GM23248 (cell line): ENCODE results near the gene FAM174B. TPM values are rescaled to one million over a fixed set of nuclear protein-coding genes. Genes with fewer than 3 reads are reported as not detected.

ENCODE experiments used
- DNase-seq: peaks from one replicate; pipeline ENCODE4 v3.0.0-alpha.2; 2015
- H2AFZ ChIP-seq: fragments of 200-600 bp; sonication (generic); 2 replicates; pipeline ENCODE4 v1.6.1; 2016; ENCODE audit warnings: antibody characterized with exemption
- H3F3A ChIP-seq: fragments of 200-600 bp; sonication (generic); 2 replicates; pipeline ENCODE4 v1.6.1; 2016; ENCODE audit warnings: mild to moderate bottlenecking, antibody characterized with exemption, mixed run types; ENCODE audit not compliant: insufficient read depth
- H3K27ac ChIP-seq: fragments of 200-600 bp; sonication (generic); 2 replicates; pipeline ENCODE4 v1.5.1; 2016; ENCODE audit warnings: mild to moderate bottlenecking
- H3K27me3 ChIP-seq: fragments of 200-600 bp; sonication (generic); replicated peaks from 2 replicates; pipeline ENCODE4 v1.6.1; 2016; ENCODE audit warnings: mild to moderate bottlenecking; ENCODE audit not compliant: insufficient read depth
- H3K36me3 ChIP-seq: fragments of 200-600 bp; sonication (generic); 2 replicates; pipeline ENCODE4 v1.6.1; 2016; ENCODE audit warnings: low read depth, mild to moderate bottlenecking
- H3K4me1 ChIP-seq: fragments of 200-600 bp; sonication (generic); 2 replicates; pipeline ENCODE4 v1.6.1; 2016; ENCODE audit warnings: mild to moderate bottlenecking; ENCODE audit not compliant: insufficient read depth
- H3K4me2 ChIP-seq: fragments of 200-600 bp; sonication (generic); one replicate; pipeline ENCODE4 v1.6.1; 2016; ENCODE audit warnings: mild to moderate bottlenecking; ENCODE audit not compliant: unreplicated experiment
- H3K4me3 ChIP-seq: fragments of 200-600 bp; sonication (generic); 2 replicates; pipeline ENCODE4 v1.5.1; 2016; ENCODE audit warnings: mild to moderate bottlenecking
- H3K79me2 ChIP-seq: fragments of 200-600 bp; sonication (generic); 2 replicates; pipeline ENCODE4 v1.6.1; 2016; ENCODE audit warnings: mild to moderate bottlenecking; ENCODE audit not compliant: insufficient read depth
- H3K9ac ChIP-seq: fragments of 200-600 bp; sonication (generic); 2 replicates; pipeline ENCODE4 v1.6.1; 2016; ENCODE audit warnings: mild to moderate bottlenecking
- H3K9me2 ChIP-seq: fragments of 200-600 bp; sonication (generic); 2 replicates; pipeline ENCODE4 v1.6.1; 2016; ENCODE audit warnings: mixed run types, mild to moderate bottlenecking, moderate library complexity; ENCODE audit not compliant: insufficient read depth
- H3K9me3 ChIP-seq: fragments of 200-600 bp; sonication (generic); one replicate; pipeline ENCODE4 v1.6.1; 2017; ENCODE audit warnings: low read depth
- H4K20me1 ChIP-seq: fragments of 200-600 bp; sonication (generic); 2 replicates; pipeline ENCODE4 v1.6.0; 2016; ENCODE audit not compliant: insufficient read depth
- EZH2 ChIP-seq: fragments of 200-600 bp; sonication (generic); IDR thresholded peaks from 2 replicates; pipeline ENCODE4 v1.6.1; 2018; ENCODE audit warnings: antibody characterized with exemption, mild to moderate bottlenecking; ENCODE audit not compliant: insufficient read depth, poor library complexity, severe bottlenecking
- EZH2phosphoT487 ChIP-seq: fragments of 200-600 bp; sonication (generic); IDR thresholded peaks from 2 replicates; pipeline ENCODE4 v1.6.1; 2018; ENCODE audit warnings: antibody characterized with exemption, moderate library complexity, mild to moderate bottlenecking, low read depth; ENCODE audit not compliant: insufficient read depth
- WGBS, 2 experiments: methylation state at CpG; one replicate each; pipeline ENCODE4 v1.1.6; 2015 to 2017; ENCODE audit warnings: low lambda C conversion rate in 2 of 2, low coverage in 1 of 2; ENCODE audit errors: missing lambda C conversion rate in 2 of 2; 5-methylcytosine and 5-hydroxymethylcytosine counted together
- in situ Hi-C: fragments of 300-500 bp; cut with MboI; formaldehyde crosslinking; loops from 2 replicates; pipeline ENCODE4 v1.15.0; 2020
- polyA plus RNA-seq: library from polyadenylated mRNA; unstranded; fragments of >200 nt; fragmentation: Nextera tagmentation; extraction: Ambion mirVana; gene quantifications from 2 replicates; pipeline ENCODE4 v1.2.1, GENCODE V29; 2016
- total RNA-seq: library from RNA; depleted of rRNA; stranded (reverse); fragments of >200 nt; shearing (Covaris generic); gene quantifications from 2 replicates; pipeline ENCODE4 v1.2.3, GENCODE V29; 2014

FAM174B gene
- total and polyA plus RNA-seq, 2 experiments from 2014 or later, result 1.8 to 4.4 TPM

DNA sequence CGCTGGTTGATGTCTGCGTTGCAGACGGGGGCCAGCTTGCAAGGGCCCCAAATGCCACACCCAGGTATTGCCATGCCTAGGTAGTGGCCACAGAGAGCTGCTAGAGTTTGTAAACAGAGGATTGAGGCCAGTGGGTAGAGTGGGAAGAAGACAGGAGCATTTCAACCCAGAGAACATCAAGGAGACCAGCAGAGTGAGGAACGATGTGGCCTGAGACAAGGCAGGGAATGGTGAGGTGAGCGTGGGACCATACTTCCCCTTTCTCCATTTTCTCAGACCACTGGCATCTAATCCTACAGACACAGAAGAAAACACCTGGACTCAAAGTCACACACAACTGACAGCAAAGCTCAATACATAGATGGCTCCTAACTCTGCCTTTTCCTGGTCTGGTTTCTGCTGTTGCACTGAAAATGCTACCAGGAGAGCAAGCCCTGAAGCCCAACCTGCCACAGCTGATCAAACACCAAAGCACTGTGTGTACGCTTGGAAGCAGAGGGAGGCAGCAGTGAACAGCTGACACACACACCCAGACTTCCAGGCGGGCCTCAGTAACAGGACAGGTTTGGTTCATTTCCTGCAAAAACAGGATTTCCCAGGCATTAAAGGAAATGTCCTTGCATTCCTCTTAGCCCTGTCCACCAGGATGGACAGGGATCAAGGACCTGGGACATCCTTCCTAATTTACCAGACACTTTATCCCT, 1.6 kb downstream of the FAM174B start:
- 81 to 88% methylated on average over 7 of the region's 7 CpGs for WGBS, 2 experiments
- no peaks in the 10 kb centered on the region for H3K79me2 ChIP-seq
- H3K36me3 ChIP-seq, result no peaks in the 10 kb centered on the region
- H3K4me2 ChIP-seq, result no peak overlapping the region
- no peaks in the 10 kb centered on the region for H4K20me1 ChIP-seq
- H3F3A ChIP-seq, result no peaks in the 10 kb centered on the region
- H3K4me1 ChIP-seq, result no peaks in the 10 kb centered on the region
- DNase-seq, result no peak
- no peak overlapping the region for H3K4me3 ChIP-seq
- H3K9ac ChIP-seq, result no peak overlapping the region
- H3K27me3 ChIP-seq, result peaks cover 5% of the 10 kb centered on the region; the same call in 1 of the 2 replicates
- TF ChIP-seq EZH2 (no peak), EZH2phosphoT487 (no peak)
- no peak overlapping the region for H3K27ac ChIP-seq
- no peaks in the 10 kb centered on the region for H3K9me3 ChIP-seq
- in situ Hi-C loops, result no loop called here
- H2AFZ ChIP-seq, result no peak overlapping the region
- H3K9me2 ChIP-seq, result no peaks in the 10 kb centered on the region

GRCh38 chr15:92653366-92653765, 2.2 kb downstream of the FAM174B start:
- no peak overlapping the region for H3K4me3 ChIP-seq
- H3K27ac ChIP-seq, result no peak overlapping the region
- no peak overlapping the region for H3K9ac ChIP-seq
- 82 to 88% methylated on average over 5 of the region's 5 CpGs for WGBS, 2 experiments
- no peaks in the 10 kb centered on the region for H3K36me3 ChIP-seq
- DNase-seq, result no peak
- H3K27me3 ChIP-seq, result peaks cover 5% of the 10 kb centered on the region; the same call in 1 of the 2 replicates
- no peak overlapping the region for H2AFZ ChIP-seq
- H3F3A ChIP-seq, result no peaks in the 10 kb centered on the region
- H3K79me2 ChIP-seq, result no peaks in the 10 kb centered on the region
- H3K9me3 ChIP-seq, result no peaks in the 10 kb centered on the region
- H3K4me2 ChIP-seq, result no peak overlapping the region
- H3K9me2 ChIP-seq, result no peaks in the 10 kb centered on the region
- no peaks in the 10 kb centered on the region for H3K4me1 ChIP-seq
- TF ChIP-seq EZH2 (no peak), EZH2phosphoT487 (no peak)
- no peaks in the 10 kb centered on the region for H4K20me1 ChIP-seq
- in situ Hi-C loops, result no loop called here

DNA sequence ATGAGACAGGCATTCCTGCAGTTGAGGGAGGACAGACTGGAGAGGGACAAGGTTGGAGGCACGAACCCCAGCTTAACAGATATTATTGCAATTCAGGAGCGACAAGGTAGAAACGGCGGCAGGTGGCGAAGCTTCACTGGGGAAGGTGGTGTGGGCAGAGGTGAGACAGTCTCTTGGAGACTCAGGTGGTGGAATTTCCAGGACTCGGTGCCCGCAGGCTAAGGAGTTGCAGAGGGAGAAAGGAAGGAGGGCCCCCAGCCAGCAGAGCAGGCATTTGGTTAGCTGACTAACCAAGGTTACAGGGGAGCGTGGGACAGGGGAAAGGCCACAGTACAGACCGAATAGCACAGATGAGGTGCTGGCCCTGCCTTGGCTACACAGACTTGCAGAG, 3.0 kb downstream of the FAM174B start:
- DNase-seq, result no peak
- H3K79me2 ChIP-seq, result no peaks in the 10 kb centered on the region
- H4K20me1 ChIP-seq, result no peaks in the 10 kb centered on the region
- H3K4me1 ChIP-seq, result no peaks in the 10 kb centered on the region
- no peaks in the 10 kb centered on the region for H3K9me2 ChIP-seq
- no peak overlapping the region for H3K4me3 ChIP-seq
- in situ Hi-C loops, result no loop called here
- 78 to 85% methylated on average over 9 of the region's 9 CpGs for WGBS, 2 experiments
- no peak for TF ChIP-seq EZH2phosphoT487
- TF ChIP-seq EZH2, result no peak
- H2AFZ ChIP-seq, result no peak overlapping the region
- no peaks in the 10 kb centered on the region for H3K9me3 ChIP-seq
- H3F3A ChIP-seq, result no peaks in the 10 kb centered on the region
- H3K4me2 ChIP-seq, result no peak overlapping the region
- H3K9ac ChIP-seq, result no peak overlapping the region
- no peaks in the 10 kb centered on the region for H3K36me3 ChIP-seq
- peaks cover 5% of the 10 kb centered on the region; the same call in 1 of the 2 replicates for H3K27me3 ChIP-seq
- H3K27ac ChIP-seq, result no peak overlapping the region

- TF ChIP-seq EZH2, result no peak
- no peak for TF ChIP-seq EZH2phosphoT487
- H3K9ac ChIP-seq, result no peak overlapping the region
- WGBS, 2 experiments, result 77 to 81% methylated on average over 10 of the region's 10 CpGs
- H3K27me3 ChIP-seq, result peaks cover 5% of the 10 kb centered on the region; the same call in 1 of the 2 replicates
- in situ Hi-C loops, result no loop called here
- H3K9me2 ChIP-seq, result no peaks in the 10 kb centered on the region
- H3K4me3 ChIP-seq, result no peak overlapping the region
- H3K4me2 ChIP-seq, result no peak overlapping the region
- H4K20me1 ChIP-seq, result no peaks in the 10 kb centered on the region
- H3K79me2 ChIP-seq, result no peaks in the 10 kb centered on the region
- H2AFZ ChIP-seq, result no peak overlapping the region
- no peak for DNase-seq
- no peaks in the 10 kb centered on the region for H3F3A ChIP-seq
- no peak overlapping the region for H3K27ac ChIP-seq
- no peaks in the 10 kb centered on the region for H3K4me1 ChIP-seq
- H3K9me3 ChIP-seq, result no peaks in the 10 kb centered on the region
- H3K36me3 ChIP-seq, result no peaks in the 10 kb centered on the region
Measured at GRCh38 chr15:92651877-92652575, 3.5 kb downstream of the FAM174B start.
